K562 (cell line): ENCODE results near the gene A1BG. TPM values are rescaled to one million over a fixed set of nuclear protein-coding genes. Genes with fewer than 3 reads are reported as not detected.

ENCODE experiments used
- AFF4 ChIP-seq: sonication (generic); formaldehyde crosslinking; IDR thresholded peaks from 2 replicates; pipeline ENCODE4 v1.8.0; 2023; ENCODE audit warnings: mild to moderate bottlenecking, missing genetic modification reagents
- CHD2 ChIP-seq: IDR thresholded peaks from 2 replicates; pipeline ENCODE4 v1.6.1; 2011; ENCODE audit warnings: low read depth, low read length
- E2F5 ChIP-seq: sonication (generic); formaldehyde crosslinking; IDR thresholded peaks from 2 replicates; pipeline ENCODE4 v1.8.0; 2022; ENCODE audit warnings: mild to moderate bottlenecking, missing genetic modification reagents
- ETV5 ChIP-seq: sonication (generic); formaldehyde crosslinking; IDR thresholded peaks from 2 replicates; pipeline ENCODE4 v1.4.0; 2020; ENCODE audit warnings: low read depth, mild to moderate bottlenecking, missing genetic modification reagents
- FOS ChIP-seq: IDR thresholded peaks from 3 replicates; pipeline ENCODE4 v1.6.1; 2011; ENCODE audit not compliant: insufficient read length; ENCODE audit errors: extremely low read depth
- HDAC6 ChIP-seq: IDR thresholded peaks from 2 replicates; pipeline ENCODE4 v1.6.1; 2012; ENCODE audit warnings: low read depth, mild to moderate bottlenecking, control low read depth, inconsistent platforms, low read length, moderate library complexity
- KLF16 ChIP-seq: IDR thresholded peaks from 2 replicates; pipeline ENCODE4 v1.6.1; 2016; ENCODE audit warnings: antibody characterized with exemption
- MXI1 ChIP-seq: IDR thresholded peaks from 2 replicates; pipeline ENCODE4 v1.6.1; 2011; ENCODE audit warnings: low read depth, mild to moderate bottlenecking, improper control_type of control experiment, low read length
- PCBP1 ChIP-seq: fragments of 200-400 bp; formaldehyde crosslinking; IDR thresholded peaks from 2 replicates; pipeline ENCODE4 v1.6.1; 2018; ENCODE audit warnings: mild to moderate bottlenecking, low read depth, low read length; ENCODE audit not compliant: poor library complexity, severe bottlenecking
- PRPF4 ChIP-seq: fragments of 200-400 bp; formaldehyde crosslinking; IDR thresholded peaks from one replicate; pipeline ENCODE4 v1.6.1; 2017; ENCODE audit warnings: low read length, low read depth, mild to moderate bottlenecking; ENCODE audit not compliant: insufficient read depth, poor library complexity, severe bottlenecking
- RB1 ChIP-seq: fragments of 450-650 bp; IDR thresholded peaks from 2 replicates; pipeline ENCODE4 v1.6.1; 2017; ENCODE audit warnings: low read depth, mild to moderate bottlenecking
- RNF2 ChIP-seq: sonication (generic); IDR thresholded peaks from 2 replicates; pipeline ENCODE4 v1.6.1; 2016
- SUPT5H ChIP-seq: fragments of 450-650 bp; IDR thresholded peaks from 2 replicates; pipeline ENCODE4 v1.6.1; 2016
- TARDBP ChIP-seq: fragments of 450-650 bp; IDR thresholded peaks from 2 replicates; pipeline ENCODE4 v1.6.1; 2016
- THAP7 ChIP-seq: fragments of 250-450 bp; sonication (Bioruptor Pico); IDR thresholded peaks from 2 replicates; pipeline ENCODE4 v1.5.0; 2021
- XRCC4 ChIP-seq: IDR thresholded peaks from one replicate; pipeline ENCODE4 v1.6.1; 2011; ENCODE audit not compliant: insufficient read depth, insufficient read length; ENCODE audit errors: extremely low read depth
- ZBTB33 ChIP-seq: sonication (generic); formaldehyde crosslinking; IDR thresholded peaks from 2 replicates; pipeline ENCODE4 v1.8.1; 2023; ENCODE audit warnings: mild to moderate bottlenecking, missing genetic modification reagents
- ZNF282 ChIP-seq: sonication (generic); formaldehyde crosslinking; IDR thresholded peaks from 2 replicates; pipeline ENCODE4 v1.8.1; 2023; ENCODE audit warnings: missing genetic modification reagents
- ZNF324 ChIP-seq: fragments of 250-450 bp; sonication (Bioruptor Pico); IDR thresholded peaks from 2 replicates; pipeline ENCODE4 v1.4.0; 2020; ENCODE audit warnings: mild to moderate bottlenecking
- ZNF408 ChIP-seq: fragments of 250-450 bp; sonication (Bioruptor Pico); IDR thresholded peaks from 2 replicates; pipeline ENCODE4 v1.4.0; 2020; ENCODE audit warnings: low read depth, mild to moderate bottlenecking, moderate library complexity
- ZNF511 ChIP-seq: sonication (generic); formaldehyde crosslinking; IDR thresholded peaks from 2 replicates; pipeline ENCODE4 v1.8.0; 2022; ENCODE audit warnings: mild to moderate bottlenecking, missing genetic modification reagents
- polyA plus RNA-seq, 8 experiments: library from polyadenylated mRNA; depleted of rRNA in 4 of 8; stranded (reverse) in 5 of 8; unstranded in 3 of 8; fragments of >200 nt; fragmentation: Nextera tagmentation in 2 of 8; fragmentation: Illumina TruSeq in 1 of 8; extraction: Ambion mirVana in 2 of 8; extraction: Trizol in 1 of 8; gene quantifications; 2 replicates each; pipeline versions ENCODE4 v1.2.1 to v1.2.3, GENCODE V29; 2011 to 2014; ENCODE audit warnings: inconsistent platforms in 1 of 8, missing spikeins in 1 of 8
- total RNA-seq, 7 experiments: library from RNA; depleted of rRNA in 6 of 7; stranded (reverse); fragments of >200 nt in 6 of 7; fragmentation: Illumina TruSeq in 2 of 7; extraction: Trizol in 2 of 7; gene quantifications; 2 replicates each; pipeline versions ENCODE4 v1.2.1 to v1.2.3, GENCODE V29; 2011 to 2021; ENCODE audit warnings: low replicate concordance in 1 of 7

Gene A1BG
- total and polyA plus RNA-seq, 9 of the 15 experiments (the other 6 are each of a cell fraction or from before 2014, with no cell fraction given), result 0.10 to 19.8 (median 2.6) TPM

GRCh38 chr19:58380662-58381459, 27.6 kb upstream of the A1BG start, which contains the start of gene ZNF837 (continued):
- peak; percentile 90 for TF ChIP-seq FOS
- TF ChIP-seq PRPF4, result peak; percentile 37
- peak; percentile 96 for TF ChIP-seq SUPT5H
- peak; percentile 69 for TF ChIP-seq RNF2
- peak; percentile 92 for TF ChIP-seq ETV5 (CRISPR knock-in tag)
- TF ChIP-seq ZNF511 (CRISPR knock-in tag), result no peak; the same call in 1 of the 2 replicates
- no peak for TF ChIP-seq HDAC6
- TF ChIP-seq CHD2, result peak; percentile 75
- TF ChIP-seq E2F5 (CRISPR knock-in tag), result 0 out of 2 replicates have a peak, but pooled peaks have one; percentile 66
- peak; percentile 56; the same call in 1 of the 2 replicates for TF ChIP-seq TARDBP
- TF ChIP-seq MXI1, result peak; percentile 94
- TF ChIP-seq ZNF324 (CRISPR knock-in tag), result 0 out of 2 replicates have a peak, but pooled peaks have one; percentile 14
- TF ChIP-seq AFF4 (CRISPR knock-in tag), result 0 out of 2 replicates have a peak, but pooled peaks have one; percentile 11
- TF ChIP-seq THAP7 (CRISPR knock-in tag), result no peak; the same call in 1 of the 2 replicates
- no peak for TF ChIP-seq XRCC4
- TF ChIP-seq ZNF282 (CRISPR knock-in tag), result peak; percentile 69; the same call in 1 of the 2 replicates
- no peak for TF ChIP-seq KLF16
- no peak for TF ChIP-seq ZNF408
- peak; percentile 90 for TF ChIP-seq PCBP1
- TF ChIP-seq ZBTB33 (CRISPR knock-in tag), result peak; percentile 71; the same call in 1 of the 2 replicates
- peak; percentile 99 for TF ChIP-seq RB1
